Measurements from ENCODE around the gene TP53I3.
"Not testable (repeated sequence)": the region's sequence is repeated elsewhere in the genome, so short reads cannot be mapped to it uniquely, and the experiment has no call there.

The TP53I3 gene

GRCh38 chr2:24101992-24102391 is 17.4 kb upstream of the TP53I3 start:
- FAIRE-seq (no peak), DNase-seq (ENCODE audit: extremely low spot score, insufficient read length, low read depth) (no peak)

- FAIRE-seq; DNase-seq (ENCODE audit: extremely low spot score, insufficient read length, low read depth): not testable (repeated sequence)
Measured at GRCh38 chr2:24100732-24101131, 16.1 kb upstream of the TP53I3 start.

DNA sequence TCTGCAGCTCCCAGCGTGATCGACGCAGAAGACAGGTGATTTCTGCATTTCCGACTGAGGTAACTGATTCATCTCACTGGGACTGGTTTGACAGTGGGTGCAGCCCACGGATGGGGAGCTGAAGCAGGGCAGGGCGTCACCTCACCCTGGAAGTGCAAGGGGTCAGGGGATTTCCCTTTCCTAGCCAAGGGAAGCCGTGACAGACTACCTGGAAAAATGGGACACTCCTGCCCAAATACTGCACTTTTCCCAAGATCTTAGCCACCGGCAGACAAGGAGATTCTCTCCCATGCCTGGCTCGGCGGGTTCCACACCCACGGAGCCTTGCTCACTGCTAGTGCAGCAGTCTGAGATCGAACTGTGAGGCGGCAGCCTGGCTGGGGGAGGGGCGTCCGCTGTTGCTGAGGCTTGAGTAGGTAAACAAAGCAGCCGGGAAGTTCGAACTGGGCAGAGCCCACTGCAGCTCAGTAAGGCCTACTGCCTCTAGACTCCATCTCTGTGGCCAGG is 10.6 kb upstream of the TP53I3 start:
- not testable (repeated sequence) for FAIRE-seq; DNase-seq (ENCODE audit: extremely low spot score, insufficient read length, low read depth)

GRCh38 chr2:24093270-24093669 is 8.6 kb upstream of the TP53I3 start:
- not testable (repeated sequence) for DNase-seq (ENCODE audit: extremely low spot score, insufficient read length, low read depth); FAIRE-seq

GRCh38 chr2:24088821-24089359 is 4.3 kb upstream of the TP53I3 start:
- no peak for DNase-seq (ENCODE audit: extremely low spot score, insufficient read length, low read depth)
- no peak for FAIRE-seq

- FAIRE-seq (no peak), DNase-seq (ENCODE audit: extremely low spot score, insufficient read length, low read depth) (no peak)
Measured at GRCh38 chr2:24087032-24087431, 2.4 kb upstream of the TP53I3 start.

- no peak for DNase-seq (ENCODE audit: extremely low spot score, insufficient read length, low read depth)
- FAIRE-seq: no peak
Measured at GRCh38 chr2:24086241-24086640, 1.6 kb upstream of the TP53I3 start.

- FAIRE-seq (no peak), DNase-seq (ENCODE audit: extremely low spot score, insufficient read length, low read depth) (no peak)
Measured at GRCh38 chr2:24085200-24085489, 511 bp upstream of the TP53I3 start.

- peak; percentile 58 for DNase-seq (ENCODE audit: extremely low spot score, insufficient read length, low read depth)
- peak; percentile 76 for FAIRE-seq
Measured at GRCh38 chr2:24083567-24084385, 858 bp downstream of the TP53I3 start.

DNA sequence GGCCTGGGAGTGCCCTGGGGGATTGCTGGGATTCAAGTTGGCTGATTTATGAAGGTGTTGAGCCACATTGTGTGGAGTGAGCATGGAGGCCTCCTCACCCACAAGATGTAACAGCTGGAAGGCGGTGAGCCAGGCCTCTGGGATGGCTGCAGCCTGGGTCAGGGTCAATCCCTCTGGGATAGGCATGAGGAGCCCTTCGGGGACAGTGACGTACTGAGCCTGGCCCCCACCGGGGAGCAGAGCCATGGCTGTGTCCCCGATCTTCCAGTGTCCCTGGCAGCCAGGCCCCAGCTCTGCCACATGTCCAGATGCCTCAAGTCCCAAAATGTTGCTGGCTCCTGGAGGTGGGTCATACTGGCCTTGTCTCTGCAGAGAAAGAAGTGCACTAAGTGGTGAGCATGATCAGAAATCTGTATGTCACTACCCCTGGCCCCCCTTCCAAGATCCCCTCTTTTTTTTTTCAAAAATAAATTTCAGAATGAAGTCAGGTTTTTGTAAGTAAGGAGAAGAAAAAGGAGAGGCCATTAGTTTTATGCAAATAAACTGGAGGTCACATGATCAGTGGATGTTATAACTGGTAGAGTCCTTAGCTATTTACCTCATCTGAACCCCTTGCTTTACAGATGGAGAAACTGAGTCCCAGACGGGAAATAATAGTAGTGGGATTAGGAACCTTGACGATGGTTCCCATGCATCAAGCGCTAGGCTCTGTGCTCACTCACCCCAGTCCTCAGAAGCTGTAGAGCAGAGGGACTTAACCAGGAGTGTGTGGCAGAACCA is 1.7 kb downstream of the TP53I3 start:
- DNase-seq (ENCODE audit: extremely low spot score, insufficient read length, low read depth) (no peak), FAIRE-seq (no peak)

DNA sequence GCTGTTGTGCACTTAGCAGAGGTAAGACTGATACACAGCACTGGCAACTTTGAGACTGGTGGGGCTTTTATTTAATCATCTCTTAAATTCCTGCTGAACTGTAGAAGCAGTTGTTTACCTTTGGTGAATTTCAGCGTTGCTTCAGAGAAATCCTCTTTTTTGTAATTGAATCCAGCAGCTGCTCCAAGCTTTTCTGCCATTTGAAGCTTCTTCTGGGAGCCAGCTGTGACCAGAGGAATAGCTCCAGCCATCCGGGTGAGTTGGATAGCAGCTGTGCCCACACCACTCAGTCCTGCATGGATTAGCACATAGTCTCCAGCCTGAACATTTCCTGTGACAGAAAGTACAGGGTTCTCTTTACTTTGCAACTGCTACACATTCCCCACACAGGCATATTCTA is 3.9 kb downstream of the TP53I3 start:
- FAIRE-seq (no peak), DNase-seq (ENCODE audit: extremely low spot score, insufficient read length, low read depth) (no peak)

- no peak for FAIRE-seq
- DNase-seq (ENCODE audit: extremely low spot score, insufficient read length, low read depth): no peak
Measured at GRCh38 chr2:24077879-24078278, 6.8 kb downstream of the TP53I3 start.

GRCh38 chr2:24077535-24077877 is 7.1 kb downstream of the TP53I3 start:
- FAIRE-seq (no peak), DNase-seq (ENCODE audit: extremely low spot score, insufficient read length, low read depth) (no peak)

GRCh38 chr2:24076849-24077534 is 7.6 kb downstream of the TP53I3 start:
- no peak for DNase-seq (ENCODE audit: extremely low spot score, insufficient read length, low read depth)
- FAIRE-seq: no peak

GRCh38 chr2:24075915-24076848 is 8.5 kb downstream of the TP53I3 start, which contains the start of gene SF3B6:
SF3B6 (minus strand) TSS chr2:24076326; CDS start chr2:24076229, 97 bp downstream.
- FAIRE-seq (peak; percentile 99), DNase-seq (ENCODE audit: extremely low spot score, insufficient read length, low read depth) (peak; percentile 84)

- DNase-seq (ENCODE audit: extremely low spot score, insufficient read length, low read depth): no peak
- FAIRE-seq: no peak
Measured at GRCh38 chr2:24075259-24075658, 9.4 kb downstream of the TP53I3 start.

DNA sequence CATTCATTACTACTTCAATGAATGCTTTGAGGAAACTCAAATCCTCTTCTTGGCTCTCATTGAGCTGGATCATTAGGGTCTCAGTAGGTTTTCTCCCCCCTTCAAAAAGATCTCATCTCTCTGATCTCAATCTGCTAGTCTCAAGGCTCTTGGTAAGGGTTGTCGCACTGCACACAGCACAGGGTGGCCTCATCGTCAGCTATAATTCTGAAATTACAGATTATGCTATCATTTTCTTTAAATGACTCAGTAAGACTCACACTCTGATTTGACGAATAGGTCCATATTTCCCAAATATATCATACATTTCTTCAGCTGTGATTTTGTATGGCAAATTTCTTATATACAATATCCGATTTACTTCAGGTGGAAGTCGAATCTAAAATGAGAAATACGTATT is 10.8 kb downstream of the TP53I3 start:
- FAIRE-seq: no peak
- no peak for DNase-seq (ENCODE audit: extremely low spot score, insufficient read length, low read depth)

- FAIRE-seq (no peak), DNase-seq (ENCODE audit: extremely low spot score, insufficient read length, low read depth) (no peak)
Measured at GRCh38 chr2:24072259-24072658, 12.4 kb downstream of the TP53I3 start.

GRCh38 chr2:24065341-24065740 is 19.3 kb downstream of the TP53I3 start:
- DNase-seq (ENCODE audit: extremely low spot score, insufficient read length, low read depth) (no peak), FAIRE-seq (no peak)

Data from GM18507 (cell line).